ENCODE data around the gene LRRC7.

The LRRC7 gene

DNA sequence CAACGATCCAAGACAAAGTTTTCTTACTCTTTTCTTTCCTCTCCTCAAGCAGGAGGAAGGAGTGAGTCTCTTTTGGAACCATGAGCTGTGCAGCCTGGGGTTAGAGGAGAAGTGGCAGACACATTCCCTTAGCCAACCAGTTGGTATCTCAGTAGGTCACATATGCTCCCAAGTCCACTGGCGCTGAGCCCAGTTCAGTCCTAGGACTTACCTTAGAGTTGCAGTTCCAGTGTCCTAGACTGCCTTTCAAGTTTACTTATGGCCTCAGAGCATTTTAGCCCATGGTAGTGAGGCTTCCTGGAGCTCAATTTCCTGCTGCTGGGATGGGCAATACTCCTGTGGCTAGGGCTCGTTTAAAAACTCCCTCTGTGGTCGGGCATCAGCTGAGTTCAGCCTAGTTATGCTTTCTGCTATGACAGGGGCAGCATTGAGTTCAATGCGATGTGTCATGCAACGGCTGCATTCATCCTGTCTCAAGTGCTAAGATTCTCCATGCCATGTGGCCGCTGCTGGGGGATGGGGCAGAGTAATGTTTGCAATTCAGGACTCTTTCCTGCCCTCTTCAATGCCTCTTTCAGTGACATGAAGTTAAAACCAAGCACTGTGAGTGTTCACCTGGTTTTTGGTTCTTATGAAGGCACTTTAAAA lies 103.8 kb downstream of the LRRC7 start:
- TF ChIP-seq, protein P1, sequence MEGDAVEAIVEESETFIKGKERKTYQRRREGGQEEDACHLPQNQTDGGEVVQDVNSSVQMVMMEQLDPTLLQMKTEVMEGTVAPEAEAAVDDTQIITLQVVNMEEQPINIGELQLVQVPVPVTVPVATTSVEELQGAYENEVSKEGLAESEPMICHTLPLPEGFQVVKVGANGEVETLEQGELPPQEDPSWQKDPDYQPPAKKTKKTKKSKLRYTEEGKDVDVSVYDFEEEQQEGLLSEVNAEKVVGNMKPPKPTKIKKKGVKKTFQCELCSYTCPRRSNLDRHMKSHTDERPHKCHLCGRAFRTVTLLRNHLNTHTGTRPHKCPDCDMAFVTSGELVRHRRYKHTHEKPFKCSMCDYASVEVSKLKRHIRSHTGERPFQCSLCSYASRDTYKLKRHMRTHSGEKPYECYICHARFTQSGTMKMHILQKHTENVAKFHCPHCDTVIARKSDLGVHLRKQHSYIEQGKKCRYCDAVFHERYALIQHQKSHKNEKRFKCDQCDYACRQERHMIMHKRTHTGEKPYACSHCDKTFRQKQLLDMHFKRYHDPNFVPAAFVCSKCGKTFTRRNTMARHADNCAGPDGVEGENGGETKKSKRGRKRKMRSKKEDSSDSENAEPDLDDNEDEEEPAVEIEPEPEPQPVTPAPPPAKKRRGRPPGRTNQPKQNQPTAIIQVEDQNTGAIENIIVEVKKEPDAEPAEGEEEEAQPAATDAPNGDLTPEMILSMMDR (IDR thresholded peaks at IDR 0.05) = no peak

DNA sequence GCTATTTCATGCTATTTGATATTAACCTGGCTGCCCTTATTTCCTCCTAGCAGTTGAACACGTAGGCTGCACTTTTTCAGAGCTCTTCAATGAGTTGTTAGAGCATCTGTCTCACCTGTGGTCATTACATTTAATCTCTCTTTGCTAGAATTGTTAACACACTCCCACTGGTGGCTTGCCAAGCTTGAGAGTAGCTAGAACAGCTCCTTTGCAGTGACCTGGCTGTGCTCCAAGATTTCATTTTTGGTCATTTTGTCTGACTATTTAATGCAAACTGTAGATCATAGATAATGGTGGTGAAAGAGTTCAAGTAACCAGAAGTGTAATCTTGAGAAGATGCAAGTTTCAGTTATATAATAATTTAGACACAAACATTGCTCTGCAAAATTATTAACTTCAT lies 105.6 kb downstream of the LRRC7 start:
- TF ChIP-seq, protein P1 (IDR thresholded peaks at IDR 0.05) = no peak

DNA sequence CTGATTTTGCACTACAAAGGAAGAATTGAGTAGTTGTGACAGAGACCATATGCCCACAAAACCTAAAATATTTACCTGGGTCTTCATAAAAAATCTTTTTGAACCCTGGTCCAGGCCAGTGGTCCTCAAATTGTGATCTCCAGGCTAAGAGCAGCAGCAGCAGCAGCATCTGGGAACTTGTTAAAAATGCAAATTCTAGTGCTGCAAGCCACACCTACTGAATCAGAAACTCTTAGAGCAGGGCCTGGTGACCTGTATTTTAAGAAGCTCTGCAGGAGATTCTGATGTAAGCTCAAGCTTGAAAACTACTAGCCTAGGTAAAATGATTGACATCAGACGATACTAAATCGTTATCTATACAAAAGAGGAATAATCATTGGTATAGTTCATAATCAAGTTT lies 112.2 kb downstream of the LRRC7 start:
- TF ChIP-seq, protein P1 (IDR thresholded peaks at IDR 0.05) = no peak

DNA sequence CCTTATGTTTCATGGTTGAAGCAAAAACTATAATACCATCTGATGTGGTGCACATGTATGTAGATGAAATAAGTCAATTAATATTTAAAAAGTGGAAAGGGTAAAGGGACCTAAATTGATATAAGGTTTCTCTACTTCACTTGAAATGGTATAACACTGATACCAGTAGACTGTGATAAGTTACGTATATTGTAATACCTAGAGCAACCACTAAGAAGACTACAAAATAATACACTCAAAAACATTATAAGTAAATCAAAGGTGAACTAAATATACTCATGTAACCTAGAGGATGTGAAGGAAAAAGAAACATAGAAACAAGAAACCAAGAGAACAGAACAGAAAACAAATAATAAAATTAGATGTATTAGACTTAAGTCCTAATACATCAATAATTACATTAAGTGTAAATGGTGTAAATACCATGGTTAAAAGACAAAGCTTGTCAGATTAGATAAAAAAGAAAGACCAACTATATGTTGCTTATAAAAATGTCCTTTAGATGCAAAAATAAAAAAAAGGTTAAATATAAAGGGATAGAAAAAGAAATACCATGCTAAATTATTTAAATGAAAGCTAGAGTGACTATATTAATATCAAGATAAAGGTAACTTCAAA lies 118.8 kb downstream of the LRRC7 start:
- TF ChIP-seq, protein P1 (IDR thresholded peaks at IDR 0.05) = no peak

DNA sequence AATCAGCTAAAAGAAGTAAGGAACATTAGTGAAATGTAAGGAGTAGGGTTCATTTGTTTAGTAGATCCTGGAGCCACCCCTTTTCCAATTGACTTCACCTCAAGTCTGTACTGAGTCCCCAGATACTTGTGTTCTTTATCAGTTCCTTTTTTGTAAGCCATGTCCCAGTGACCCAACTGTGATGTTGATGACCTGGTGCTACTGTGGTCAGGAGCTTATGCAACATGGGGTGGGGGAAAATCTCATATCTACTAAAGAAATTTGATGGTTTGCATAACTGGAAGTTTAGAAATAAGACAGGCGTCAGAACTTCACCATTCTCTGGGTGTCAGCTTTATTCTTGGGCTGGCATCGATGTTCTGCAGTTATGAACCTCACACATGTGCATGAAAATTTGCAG lies 120.5 kb downstream of the LRRC7 start:
- TF ChIP-seq, protein P1 (IDR thresholded peaks at IDR 0.05) = no peak

DNA sequence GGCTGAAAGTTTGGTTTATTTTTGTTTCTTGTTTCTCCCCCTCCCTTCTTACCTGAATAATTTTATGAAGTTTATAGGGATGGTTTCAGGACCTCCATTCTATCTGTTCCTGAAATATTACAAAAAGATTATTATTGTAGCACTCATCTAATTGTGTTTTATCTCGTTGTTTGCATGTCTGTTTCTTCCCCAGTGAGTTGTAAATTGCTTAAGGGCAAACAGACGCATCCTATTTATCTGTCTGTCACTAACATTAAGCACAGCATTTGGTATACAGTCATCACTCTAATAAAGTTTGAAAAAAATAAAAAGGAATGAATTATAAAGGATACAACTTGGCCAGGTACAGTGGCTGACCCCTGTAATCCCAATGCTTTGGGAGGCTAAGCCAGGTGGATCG lies 123.5 kb downstream of the LRRC7 start:
- TF ChIP-seq, protein P1 (IDR thresholded peaks at IDR 0.05) = no peak

DNA sequence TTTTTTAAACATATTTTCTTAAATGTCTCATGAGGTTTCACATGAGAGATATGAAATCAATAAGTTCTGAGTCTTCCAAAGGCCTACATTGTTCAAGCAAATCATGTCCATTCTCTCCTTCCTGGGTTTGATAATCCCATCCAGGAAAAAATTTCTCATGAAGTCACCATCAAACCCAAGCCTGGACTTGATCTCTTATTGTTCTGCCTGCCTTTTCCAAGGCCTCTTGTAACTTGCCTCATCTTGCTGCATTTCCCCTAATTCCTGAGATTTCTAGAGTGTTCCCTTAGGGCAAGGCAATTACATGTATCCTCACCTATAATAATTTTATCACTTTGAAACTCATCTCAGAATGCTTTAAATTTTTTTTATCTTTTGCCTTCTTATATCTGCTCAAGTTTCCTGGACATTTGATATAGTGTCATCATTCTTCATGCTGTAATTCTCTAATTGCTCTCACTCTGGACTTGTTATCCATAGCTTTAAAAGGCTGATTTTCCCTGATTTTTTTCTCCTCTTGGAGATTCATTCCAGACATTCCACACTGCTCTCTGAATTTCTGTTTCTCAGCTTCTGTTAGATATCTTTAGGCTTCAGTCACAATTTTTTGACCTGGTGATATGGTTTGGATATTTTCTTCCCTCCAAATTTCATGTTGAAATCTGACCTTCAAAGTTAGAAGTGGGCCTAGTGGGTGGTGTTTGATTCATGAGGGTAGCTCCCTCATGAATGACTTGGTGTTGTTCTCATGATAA lies 126.4 kb downstream of the LRRC7 start:
- TF ChIP-seq, protein P1 (IDR thresholded peaks at IDR 0.05) = no peak
